ENCODE results near the gene LITAF. TPM values are rescaled to one million over a fixed set of nuclear protein-coding genes. Genes with fewer than 3 reads are reported as not detected.

LITAF gene
- total RNA-seq, 1 experiment from 2014 or later, result 73.0 TPM

DNA sequence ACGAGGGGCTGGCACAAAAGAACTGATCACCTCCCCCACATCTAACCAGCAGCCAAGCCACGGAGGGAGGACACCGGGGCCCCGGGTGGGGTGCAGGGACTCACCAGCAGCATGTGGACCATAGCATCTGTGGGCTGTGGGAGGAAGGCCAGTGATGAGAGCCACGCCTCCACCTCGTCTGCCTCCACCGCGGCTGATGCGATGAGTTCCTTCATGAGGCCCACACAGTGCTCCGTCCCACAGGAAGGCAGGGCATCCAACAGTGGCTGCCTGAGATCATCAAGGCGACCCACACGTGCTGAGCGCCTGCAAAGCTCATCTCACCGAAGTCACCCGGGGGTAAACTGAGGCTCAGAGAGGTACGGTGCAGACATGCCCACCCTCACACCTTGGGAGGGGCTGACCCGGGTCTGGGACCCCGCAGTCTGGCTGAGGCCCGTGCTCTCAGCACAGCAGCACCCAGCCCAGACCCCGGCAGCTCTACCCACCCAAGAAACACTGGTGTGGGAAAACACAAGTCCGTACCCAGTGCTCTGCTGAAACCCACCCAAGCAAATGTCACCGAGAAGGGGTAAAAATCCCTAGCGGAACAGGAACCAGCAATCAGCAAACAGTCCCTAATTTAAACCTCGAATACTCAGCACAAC lies 85.9 kb downstream of the LITAF start:
- Mint-ChIP-seq H3K27me3 (ENCODE audit: low read depth) (no peaks in the 10 kb centered on the region; the same call in 1 of the 2 replicates), H3K4me3 (peak overlapping the region; percentile 29; the same call in 1 of the 2 replicates), H3K27ac (no peak overlapping the region), H3K9me3 (no peaks in the 10 kb centered on the region), H3K36me3 (no peaks in the 10 kb centered on the region), H3K4me1 (peaks cover 46% of the 10 kb centered on the region)
- no peak for TF ChIP-seq PRDM15 (CRISPR knock-in tag; IDR thresholded peaks at IDR 0.05)
- TF ChIP-seq TCF7 (CRISPR knock-in tag; IDR thresholded peaks at IDR 0.05; ENCODE audit: low read depth), result no peak
- no peak for TF ChIP-seq ATF3 (CRISPR knock-in tag; conservative IDR thresholded peaks at IDR 0.05)
- TF ChIP-seq HMGA2 (CRISPR knock-in tag; IDR thresholded peaks at IDR 0.05), result no peak
- no peak for TF ChIP-seq ZNF317 (CRISPR knock-in tag; IDR thresholded peaks at IDR 0.05; ENCODE audit: borderline replicate concordance, low read depth)
- TF ChIP-seq KAT7 (CRISPR knock-in tag; IDR thresholded peaks at IDR 0.05; ENCODE audit: borderline replicate concordance), result no peak
- TF ChIP-seq MLX (CRISPR knock-in tag; IDR thresholded peaks at IDR 0.05), result no peak
- no peak for TF ChIP-seq AFF4 (CRISPR knock-in tag; IDR thresholded peaks at IDR 0.05; ENCODE audit: borderline replicate concordance)
- no peak for TF ChIP-seq SP1 (CRISPR knock-in tag; conservative IDR thresholded peaks at IDR 0.05)
- TF ChIP-seq TEAD4 (CRISPR knock-in tag; IDR thresholded peaks at IDR 0.05), result no peak
- no peak for TF ChIP-seq JAZF1 (CRISPR knock-in tag; IDR thresholded peaks at IDR 0.05)
- no peak for TF ChIP-seq MYBL2 (CRISPR knock-in tag; IDR thresholded peaks at IDR 0.05)
- TF ChIP-seq ZNF671 (CRISPR knock-in tag; IDR thresholded peaks at IDR 0.05), result no peak
- no peak for TF ChIP-seq TEAD1 (CRISPR knock-in tag; IDR thresholded peaks at IDR 0.05)
- TF ChIP-seq, protein P1, sequence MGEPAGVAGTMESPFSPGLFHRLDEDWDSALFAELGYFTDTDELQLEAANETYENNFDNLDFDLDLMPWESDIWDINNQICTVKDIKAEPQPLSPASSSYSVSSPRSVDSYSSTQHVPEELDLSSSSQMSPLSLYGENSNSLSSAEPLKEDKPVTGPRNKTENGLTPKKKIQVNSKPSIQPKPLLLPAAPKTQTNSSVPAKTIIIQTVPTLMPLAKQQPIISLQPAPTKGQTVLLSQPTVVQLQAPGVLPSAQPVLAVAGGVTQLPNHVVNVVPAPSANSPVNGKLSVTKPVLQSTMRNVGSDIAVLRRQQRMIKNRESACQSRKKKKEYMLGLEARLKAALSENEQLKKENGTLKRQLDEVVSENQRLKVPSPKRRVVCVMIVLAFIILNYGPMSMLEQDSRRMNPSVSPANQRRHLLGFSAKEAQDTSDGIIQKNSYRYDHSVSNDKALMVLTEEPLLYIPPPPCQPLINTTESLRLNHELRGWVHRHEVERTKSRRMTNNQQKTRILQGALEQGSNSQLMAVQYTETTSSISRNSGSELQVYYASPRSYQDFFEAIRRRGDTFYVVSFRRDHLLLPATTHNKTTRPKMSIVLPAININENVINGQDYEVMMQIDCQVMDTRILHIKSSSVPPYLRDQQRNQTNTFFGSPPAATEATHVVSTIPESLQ (CRISPR knock-in tag; IDR thresholded peaks at IDR 0.05), result no peak
- TF ChIP-seq PRRX2 (CRISPR knock-in tag; IDR thresholded peaks at IDR 0.05), result no peak
- ATAC-seq (no peak), DNase-seq (ENCODE audit: low spot score) (no peak)
- ChIA-PET CTCF (interaction anchor here (1.0 to 3.0 kb wide), 6 partner anchors 31 to 197 kb away, joined by 4 to 21 read pairs (median 6); no protein-coding TSS in a partner anchor), POLR2A (interaction anchor here (1.4 kb wide), 1 partner anchor 93 kb away, joined by 3 read pairs; no protein-coding TSS in a partner anchor)
